Right atrium auricular region (tissue), 2 donors: ENCODE results near the gene FBXO9. TPM values are rescaled to one million over a fixed set of nuclear protein-coding genes. Genes with fewer than 3 reads are reported as not detected.

ENCODE experiments used
- DNase-seq: peaks from one replicate; pipeline ENCODE4 v3.0.0-alpha.2; 2019; ENCODE audit warnings: low spot score
- H3K27ac ChIP-seq, 2 donors: fragments of 200-600 bp; sonication (generic); 1 replicate in 1 of 2; 2 replicates in 1 of 2; pipeline ENCODE4 v1.5.1; 2016 to 2019
- H3K27me3 ChIP-seq, 2 donors: fragments of 200-600 bp; sonication (generic); one replicate each; pipeline versions ENCODE4 v1.5.1 to v1.6.0; 2017 to 2019
- H3K36me3 ChIP-seq: fragments of 200-600 bp; sonication (generic); one replicate; pipeline ENCODE4 v1.5.1; 2016
- H3K4me1 ChIP-seq, 2 donors: fragments of 200-600 bp; sonication (generic); one replicate each; pipeline versions ENCODE4 v1.5.1 to v1.6.0; 2017 to 2019
- H3K4me3 ChIP-seq, 2 donors: fragments of 200-600 bp; sonication (generic); 1 replicate in 1 of 2; 2 replicates in 1 of 2; pipeline ENCODE4 v1.5.1; 2017 to 2019; ENCODE audit warnings: mild to moderate bottlenecking in 1 of 2, moderate library complexity in 1 of 2
- H3K9me3 ChIP-seq, 2 donors: fragments of 200-600 bp; sonication (generic); one replicate each; pipeline ENCODE4 v1.5.1; 2019
- CTCF ChIP-seq, 2 donors: fragments of 200-600 bp; sonication (generic); IDR thresholded peaks; one replicate each; pipeline ENCODE4 v1.5.1; 2019; ENCODE audit warnings: antibody characterized with exemption in 2 of 2
- total RNA-seq, 2 donors: library from RNA; depleted of rRNA; stranded (reverse); fragments of >200 nt; gene quantifications; one replicate each; pipeline ENCODE4 v1.1.0, GENCODE V29; 2016

Gene FBXO9
- total RNA-seq, 2 donors from 2014 or later, result 35.8 to 50.5 TPM

GRCh38 chr6:53119349-53119748, 54.1 kb downstream of the FBXO9 start:
- no peak overlapping the region for H3K27ac ChIP-seq

GRCh38 chr6:53119772-53120409, 54.7 kb downstream of the FBXO9 start:
- DNase-seq, result no peak
- no peaks in the 10 kb centered on the region for H3K4me1 ChIP-seq
- H3K27ac ChIP-seq, result no peak overlapping the region
- no peaks in the 10 kb centered on the region for H3K36me3 ChIP-seq
- no peaks in the 10 kb centered on the region for H3K9me3 ChIP-seq
- H3K4me3 ChIP-seq, result no peak overlapping the region
- H3K27me3 ChIP-seq, result no peaks in the 10 kb centered on the region
- no peak for TF ChIP-seq CTCF (IDR thresholded peaks at IDR 0.05)

More at GRCh38 chr6:53119349-53119748, 54.1 kb downstream of the FBXO9 start:
- Histone ChIP-seq H3K4me3 (no peak overlapping the region), H3K36me3 (no peaks in the 10 kb centered on the region), H3K9me3 (no peaks in the 10 kb centered on the region), H3K4me1 (no peaks in the 10 kb centered on the region), H3K27me3 (no peaks in the 10 kb centered on the region)
- TF ChIP-seq CTCF (IDR thresholded peaks at IDR 0.05), result no peak
- DNase-seq, result no peak

- no peaks in the 10 kb centered on the region for H3K27me3 ChIP-seq
- no peaks in the 10 kb centered on the region for H3K9me3 ChIP-seq
- no peaks in the 10 kb centered on the region for H3K36me3 ChIP-seq
- no peak overlapping the region for H3K27ac ChIP-seq
- no peaks in the 10 kb centered on the region for H3K4me1 ChIP-seq
- DNase-seq, result no peak
- TF ChIP-seq CTCF (IDR thresholded peaks at IDR 0.05), result no peak
- no peak overlapping the region for H3K4me3 ChIP-seq
Observed at GRCh38 chr6:53124131-53124800, 59.1 kb downstream of the FBXO9 start.

- no peaks in the 10 kb centered on the region for H3K36me3 ChIP-seq
- no peaks in the 10 kb centered on the region for H3K9me3 ChIP-seq
- no peak for TF ChIP-seq CTCF (IDR thresholded peaks at IDR 0.05)
- no peak overlapping the region for H3K4me3 ChIP-seq
- no peaks in the 10 kb centered on the region for H3K4me1 ChIP-seq
- H3K27me3 ChIP-seq, result no peaks in the 10 kb centered on the region
- no peak overlapping the region for H3K27ac ChIP-seq
- DNase-seq, result no peak
Observed at GRCh38 chr6:53125276-53125675, 60.1 kb downstream of the FBXO9 start.

- Histone ChIP-seq H3K9me3 (no peaks in the 10 kb centered on the region), H3K27ac (no peak overlapping the region), H3K4me1 (no peaks in the 10 kb centered on the region), H3K36me3 (no peaks in the 10 kb centered on the region), H3K27me3 (no peaks in the 10 kb centered on the region), H3K4me3 (no peak overlapping the region)
- no peak for DNase-seq
- TF ChIP-seq CTCF (IDR thresholded peaks at IDR 0.05), result no peak
Observed at GRCh38 chr6:53128842-53129241, 63.6 kb downstream of the FBXO9 start.
